GM21529 (cell line): ENCODE data around the gene APLP1.
"Not testable (repeated sequence)": the region's sequence is repeated elsewhere in the genome, so short reads cannot be mapped to it uniquely, and the experiment has no call there.

Source experiments
- ATAC-seq: cut with Tn5 transposase; IDR thresholded peaks from one replicate; pipeline ENCODE4 v1.9.1; 2021; ENCODE audit not compliant: unreplicated experiment

The APLP1 gene

DNA sequence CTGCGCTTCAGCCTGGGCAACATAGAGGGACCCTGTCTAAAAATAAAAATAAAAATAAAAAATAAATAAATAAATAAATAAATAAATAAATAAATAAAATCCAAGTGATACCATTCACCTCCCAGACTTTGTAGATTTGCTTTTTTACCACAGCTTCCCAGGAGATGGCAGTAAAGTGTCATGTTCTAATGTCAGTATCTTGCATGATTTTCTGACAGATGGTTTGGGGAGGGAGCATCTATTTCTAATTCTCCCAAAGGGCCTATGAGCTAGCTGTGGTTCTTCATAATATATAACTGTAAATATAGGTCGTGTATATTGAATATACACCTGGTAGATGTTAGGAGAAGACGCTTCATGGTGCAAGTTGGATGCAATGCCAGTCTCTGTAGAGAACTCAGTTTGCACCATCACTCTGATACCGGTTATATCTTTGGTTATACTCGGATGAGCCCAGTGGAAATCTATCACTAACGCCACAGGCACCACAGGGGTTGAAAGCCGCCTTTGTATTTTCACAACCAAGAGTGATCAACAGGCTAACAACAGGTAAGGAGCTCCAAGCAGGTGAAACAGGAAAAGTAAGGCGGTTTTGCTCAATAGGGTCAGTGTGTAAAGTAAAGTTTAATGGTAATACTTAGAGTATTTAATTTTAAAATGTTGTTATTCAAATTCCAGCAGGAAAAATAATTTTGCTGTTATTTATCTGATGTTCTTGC is 13.9 kb downstream of the APLP1 start:
- no peak for ATAC-seq

DNA sequence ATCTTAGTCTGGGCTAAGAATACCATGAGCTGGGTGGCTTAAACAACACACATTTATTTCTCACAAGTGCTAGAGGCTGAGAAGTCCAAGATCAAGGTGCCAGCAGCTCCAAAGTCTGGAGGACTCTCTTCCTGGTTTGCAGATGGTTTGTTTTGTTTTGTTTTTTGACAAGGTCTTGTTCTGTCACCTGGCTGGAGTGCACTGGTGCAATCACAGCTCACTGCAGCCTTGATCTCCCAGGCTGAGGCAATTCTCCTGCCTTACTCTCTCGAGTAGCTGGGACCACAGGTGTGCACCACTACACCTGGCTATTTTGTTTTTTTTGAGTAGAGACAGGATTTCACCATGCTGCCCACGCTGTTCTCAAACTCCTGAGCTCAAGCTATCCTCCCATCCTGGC is 15.5 kb downstream of the APLP1 start:
- ATAC-seq: no peak

DNA sequence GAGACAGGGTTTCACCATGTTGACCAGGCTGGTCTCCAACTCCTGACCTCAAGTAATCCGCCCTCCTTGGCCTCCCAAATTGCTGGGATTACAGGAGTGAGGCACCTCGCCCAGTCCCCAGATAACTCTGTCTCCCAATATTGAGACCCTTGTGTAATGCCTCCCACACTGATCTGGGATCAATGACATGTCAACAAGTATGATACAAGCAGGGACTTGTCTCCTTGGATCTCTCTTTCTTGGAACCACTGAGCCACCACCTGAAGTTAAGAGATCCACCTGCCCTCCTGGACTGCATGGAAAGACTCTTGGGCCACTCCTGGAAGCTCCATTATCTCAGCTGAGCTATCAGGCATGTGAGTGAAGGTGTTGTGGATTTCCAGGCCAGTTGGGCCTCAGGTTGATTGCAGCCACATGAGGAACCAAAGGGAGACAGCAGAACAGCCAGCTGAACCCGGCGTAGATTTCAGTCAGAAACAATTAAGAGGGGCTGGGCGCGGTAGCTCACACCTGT is 16.9 kb downstream of the APLP1 start:
- ATAC-seq: no peak

DNA sequence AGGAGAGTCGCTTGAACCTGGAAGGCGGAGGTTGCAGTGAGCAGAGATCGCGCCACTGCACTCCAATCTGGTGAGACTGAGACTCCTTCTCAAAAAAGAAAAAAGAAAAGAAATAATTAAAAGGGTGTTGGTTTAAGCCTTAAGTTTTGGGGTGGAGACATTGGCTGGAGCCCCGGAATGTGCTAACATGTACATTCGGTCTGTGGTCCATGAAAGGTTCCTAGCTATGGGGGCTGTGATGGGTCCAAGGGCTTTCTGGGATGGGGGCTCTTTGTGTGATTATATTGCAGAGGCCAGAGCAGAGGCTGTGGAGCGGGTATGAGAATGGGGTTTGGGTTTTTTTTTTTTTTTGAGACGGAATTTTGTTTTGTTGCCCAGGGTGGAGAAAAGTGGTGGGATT is 17.5 kb downstream of the APLP1 start:
- ATAC-seq: no peak

DNA sequence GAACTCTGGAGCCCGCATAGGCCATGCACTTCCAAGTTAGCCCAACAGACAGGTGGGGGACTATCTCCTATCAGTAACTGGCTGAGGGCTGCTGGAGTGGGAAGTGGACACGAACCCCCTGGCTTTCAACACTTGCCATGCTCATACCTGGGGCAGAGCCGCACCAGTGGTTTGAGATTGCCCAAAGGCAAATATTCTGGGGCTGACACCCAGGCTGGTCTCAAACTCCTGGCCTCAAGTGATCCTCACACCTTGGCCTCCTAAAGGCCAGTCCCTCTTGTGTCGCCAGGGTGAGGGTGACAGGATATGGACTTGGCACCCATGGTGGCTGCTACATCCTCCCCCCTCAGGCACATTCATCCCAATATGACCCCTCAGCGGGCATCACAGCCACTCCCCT is 18.8 kb downstream of the APLP1 start:
- ATAC-seq: no peak

DNA sequence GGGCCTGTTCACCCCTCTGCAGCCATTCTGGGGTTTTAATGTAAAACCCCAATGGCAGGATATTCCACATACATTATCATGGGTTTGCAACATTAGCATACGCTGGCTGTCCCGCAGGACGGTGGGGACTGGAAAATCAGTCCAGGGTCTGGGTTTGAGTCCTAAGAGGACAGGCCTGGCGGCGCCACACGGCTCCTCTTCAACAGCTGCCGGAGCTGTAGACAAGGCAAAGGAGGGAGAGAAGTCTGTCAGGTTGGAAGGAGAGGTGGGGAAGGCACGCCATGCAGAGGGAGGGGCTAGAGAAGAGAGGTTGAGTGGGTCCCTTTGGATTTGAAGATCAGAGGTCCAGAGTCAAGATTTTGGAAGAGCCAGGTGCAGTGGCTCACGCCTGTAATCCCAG is 20.0 kb downstream of the APLP1 start:
- no peak for ATAC-seq

DNA sequence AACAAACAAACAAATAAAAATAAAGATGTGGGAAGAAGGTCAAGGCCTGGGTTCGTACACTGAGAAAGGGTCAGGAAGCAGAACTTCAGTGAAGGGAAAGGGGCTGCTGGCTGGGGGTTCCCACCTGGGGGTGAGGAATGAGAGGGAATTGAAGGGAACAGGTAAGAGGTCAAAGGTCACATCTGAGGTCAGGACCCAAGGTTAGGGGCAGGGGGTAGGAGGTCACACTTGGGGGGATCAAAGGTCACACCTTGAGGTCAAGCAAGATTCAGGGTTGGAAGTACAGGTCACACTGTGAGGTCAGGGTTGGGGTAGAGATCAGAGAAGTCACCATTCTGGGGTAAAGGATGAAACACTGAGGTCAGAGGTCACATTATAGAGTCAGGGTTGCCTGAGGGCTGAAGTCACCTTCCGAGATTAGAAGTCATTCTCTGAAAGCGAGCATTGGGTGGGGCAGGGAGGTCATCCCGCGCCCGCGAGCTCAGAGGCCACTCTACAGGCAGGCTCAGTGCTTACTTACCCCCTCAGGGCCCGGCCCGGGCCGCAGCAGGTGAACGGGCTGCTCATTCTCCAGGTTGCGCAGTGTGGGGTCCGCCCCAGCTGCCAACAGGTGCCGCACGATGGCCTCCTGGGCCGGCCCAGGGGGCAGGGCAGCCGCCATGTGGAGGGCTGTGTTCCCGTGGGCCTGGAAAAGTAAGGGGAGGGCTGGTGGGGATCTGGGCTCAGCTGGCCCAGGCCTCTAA is 21.2 kb downstream of the APLP1 start:
- no peak for ATAC-seq

DNA sequence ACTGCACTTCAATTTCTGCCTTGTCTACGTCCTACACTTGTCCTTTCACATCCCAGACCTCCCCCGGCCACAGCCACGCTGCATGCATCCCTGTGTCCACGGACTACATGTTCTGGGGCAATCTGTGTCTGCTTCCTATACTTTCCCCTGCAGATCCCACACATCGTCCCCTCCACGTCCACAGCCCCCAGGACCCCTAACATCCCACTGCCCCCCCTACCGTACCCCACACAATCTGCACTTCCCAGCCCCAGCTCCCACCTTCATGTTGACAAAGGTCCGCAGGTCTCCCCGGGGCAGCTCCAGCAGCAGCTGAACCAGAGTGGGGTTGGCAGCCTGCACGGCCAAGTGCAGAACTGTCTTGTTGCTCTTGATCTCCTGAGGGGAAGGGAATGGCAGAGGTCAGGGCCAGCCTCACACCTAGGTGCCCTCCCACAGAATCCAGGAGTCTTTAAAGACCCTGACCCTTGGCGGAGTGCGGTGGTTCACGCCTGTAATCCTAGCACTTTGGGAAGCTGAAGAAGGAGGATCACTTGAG is 21.8 kb downstream of the APLP1 start:
- no peak for ATAC-seq

DNA sequence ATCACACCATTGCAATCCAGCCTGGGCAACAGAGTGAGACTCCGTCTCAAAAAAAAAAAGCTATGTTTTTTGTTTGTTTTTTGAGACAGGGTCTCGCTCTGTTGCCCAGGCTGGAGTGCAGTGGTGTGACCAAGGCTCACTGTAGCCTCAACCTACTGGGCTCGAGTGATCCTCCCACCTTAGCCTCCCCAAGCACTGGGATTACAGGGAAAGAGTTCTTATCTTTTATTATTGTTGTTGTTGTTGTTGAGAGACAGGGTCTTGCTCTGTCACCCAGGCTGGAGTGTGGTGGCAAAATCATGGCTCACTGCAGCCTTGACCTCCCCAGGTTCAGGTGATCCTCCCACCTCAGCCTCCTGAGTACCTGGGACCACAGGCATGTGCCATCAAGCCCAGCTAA is 23.4 kb downstream of the APLP1 start:
- not testable (repeated sequence) for ATAC-seq

DNA sequence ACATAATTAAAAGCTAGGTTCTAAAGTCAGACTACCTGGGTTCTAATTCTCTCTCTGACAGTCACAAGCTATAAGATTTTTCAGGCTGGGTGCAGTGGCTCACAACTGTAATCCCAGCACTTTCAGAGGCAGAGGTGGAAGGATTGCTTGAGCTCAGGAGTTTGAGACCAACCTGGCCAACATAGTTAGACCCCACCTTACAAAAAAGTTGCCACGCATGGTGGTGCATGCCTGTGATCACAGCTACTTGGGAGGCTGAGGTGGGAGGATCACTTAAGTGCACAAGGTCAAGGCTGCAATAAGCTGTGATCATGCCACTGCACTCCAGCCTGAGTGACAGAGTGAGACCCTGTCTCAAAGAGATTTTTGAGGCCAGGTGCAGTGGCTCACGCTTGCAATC is 26.0 kb downstream of the APLP1 start:
- no peak for ATAC-seq

DNA sequence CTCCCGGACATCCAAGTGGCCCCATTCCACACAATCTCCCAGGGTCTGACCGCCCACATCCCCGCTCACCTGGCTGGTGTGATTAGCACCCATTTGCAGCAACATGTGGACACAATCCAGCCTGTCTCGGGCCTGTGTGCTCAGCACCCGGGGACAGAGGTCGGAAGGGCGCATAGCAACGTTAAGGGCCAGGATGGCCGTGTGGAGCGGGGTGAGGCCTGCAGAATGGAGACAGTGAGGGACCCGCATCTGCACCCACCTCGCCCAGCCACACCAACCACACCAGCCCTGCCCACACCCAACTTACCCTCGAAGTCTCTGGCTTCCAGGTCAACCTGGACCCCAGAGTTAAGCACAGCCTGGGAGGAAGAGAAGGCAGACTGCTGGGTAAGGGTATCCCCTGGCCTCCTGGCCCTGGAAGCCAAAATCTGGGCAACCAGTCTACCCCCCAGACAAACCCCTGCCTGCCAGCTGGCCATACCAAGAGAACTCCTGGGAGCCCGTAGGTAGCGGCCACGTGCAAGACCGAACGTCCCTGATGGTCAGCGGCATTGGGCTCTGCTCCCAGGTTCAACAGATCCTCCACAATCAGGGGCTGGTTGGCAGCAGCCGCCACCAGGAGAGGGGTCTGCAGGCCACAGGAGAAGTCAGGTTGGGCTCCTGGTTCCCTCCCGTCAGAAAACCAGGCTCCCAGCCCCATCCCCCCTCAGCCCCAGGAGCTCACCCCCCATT is 27.7 kb downstream of the APLP1 start:
- no peak for ATAC-seq

DNA sequence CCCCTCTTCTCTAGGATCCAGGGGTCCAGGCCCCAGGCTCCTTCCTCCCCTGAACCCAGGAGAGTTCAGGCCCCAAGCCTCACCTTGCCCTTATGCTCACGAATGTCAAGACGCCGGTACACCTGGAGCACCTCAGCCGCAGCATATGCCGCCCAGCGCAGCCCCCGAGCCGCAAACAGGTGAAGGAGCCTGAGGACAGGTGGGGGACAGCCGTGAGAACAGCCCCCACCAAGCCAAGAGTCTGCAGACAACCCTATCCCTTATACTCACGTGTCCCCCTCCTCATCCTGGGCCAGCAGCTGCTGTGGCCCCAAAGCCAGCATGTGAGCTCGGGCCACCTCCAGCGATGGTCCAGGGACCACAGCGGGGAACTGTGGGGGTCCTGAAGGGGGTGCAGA is 28.3 kb downstream of the APLP1 start:
- no peak for ATAC-seq

DNA sequence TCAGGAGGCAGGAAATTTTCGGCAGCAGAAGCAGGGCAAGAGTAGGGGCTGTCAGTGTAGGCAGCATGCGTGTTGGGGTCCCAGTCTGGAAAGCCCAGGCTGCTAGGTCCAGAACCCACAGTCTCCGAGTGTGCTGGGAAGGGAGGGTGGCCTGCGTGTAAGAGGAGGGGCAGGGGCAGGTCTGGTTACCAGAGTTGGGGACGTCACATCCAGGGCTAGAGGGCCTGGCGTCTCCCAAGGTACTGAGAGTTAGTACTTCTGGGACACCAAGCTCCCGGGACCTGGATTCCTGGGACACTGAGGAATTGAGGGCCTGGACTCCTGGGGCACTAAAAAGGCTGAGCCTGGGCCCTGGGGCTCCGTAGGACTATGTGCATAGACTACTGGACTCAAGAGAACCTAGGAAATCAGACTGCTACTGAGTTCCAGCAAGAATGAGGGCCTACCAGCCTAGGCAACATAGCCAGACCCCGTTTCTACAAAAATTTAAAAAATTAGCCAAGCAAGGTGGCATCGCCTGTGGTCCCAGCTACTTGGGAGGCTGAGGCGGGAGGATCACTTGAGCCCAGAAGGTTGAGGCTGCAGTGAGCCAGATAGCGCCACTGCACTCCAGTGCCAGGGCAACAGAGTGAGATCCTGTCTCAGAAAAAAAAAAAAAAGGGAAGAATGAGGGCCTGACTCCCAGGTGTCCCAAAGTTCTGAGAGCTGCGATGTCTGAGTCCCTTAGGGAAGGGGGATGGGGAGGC is 29.5 kb downstream of the APLP1 start:
- ATAC-seq: no peak

DNA sequence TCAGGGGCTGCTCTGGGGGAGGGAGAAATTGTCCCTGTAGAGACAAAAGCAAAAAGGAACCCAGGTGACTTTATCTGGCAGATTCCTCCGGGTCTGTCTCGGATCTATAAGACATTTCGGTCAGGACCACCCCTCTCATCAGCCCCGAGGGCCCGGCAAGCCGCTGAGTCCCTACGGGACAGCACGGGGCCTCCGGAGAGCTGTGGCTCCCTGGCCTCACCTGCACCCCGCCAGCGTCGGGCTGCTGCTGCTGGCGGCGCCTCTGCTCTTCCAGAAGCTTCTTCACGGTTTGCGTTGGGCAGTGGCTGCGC is 30.1 kb downstream of the APLP1 start:
- ATAC-seq: no peak

DNA sequence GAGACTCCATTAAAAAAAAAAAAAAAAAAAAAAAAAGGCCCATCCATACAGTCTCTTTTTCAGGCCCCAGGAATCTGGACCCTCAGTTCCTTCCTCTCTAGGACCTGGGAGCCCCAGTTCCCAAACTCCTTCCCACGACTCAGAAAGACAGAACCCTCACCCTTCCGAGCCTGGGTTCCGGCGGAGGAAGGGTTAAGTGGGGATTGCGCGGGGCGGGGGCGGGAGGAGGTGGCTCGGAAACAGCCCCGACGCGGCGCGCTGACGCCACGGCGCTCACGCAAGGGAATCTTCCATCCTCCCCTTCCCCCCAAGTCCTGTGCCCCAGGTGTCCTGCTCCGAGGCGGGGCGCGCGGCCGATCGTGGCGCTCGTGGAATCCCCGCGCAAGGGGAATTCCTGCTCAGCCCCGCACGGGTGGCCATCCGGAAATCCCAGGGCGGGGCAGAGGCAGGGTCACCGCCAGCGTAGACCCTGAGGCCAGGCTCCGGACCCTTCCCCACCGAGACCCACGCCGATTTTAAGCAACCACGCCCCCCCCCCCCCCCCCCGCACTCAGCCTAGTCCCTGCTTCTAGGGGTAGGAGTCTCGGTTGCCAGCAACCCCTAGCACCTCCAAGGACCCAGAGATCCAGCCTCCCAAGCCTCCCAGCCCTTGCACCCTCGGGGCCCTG is 31.3 kb downstream of the APLP1 start:
- peak; percentile 34 for ATAC-seq

DNA sequence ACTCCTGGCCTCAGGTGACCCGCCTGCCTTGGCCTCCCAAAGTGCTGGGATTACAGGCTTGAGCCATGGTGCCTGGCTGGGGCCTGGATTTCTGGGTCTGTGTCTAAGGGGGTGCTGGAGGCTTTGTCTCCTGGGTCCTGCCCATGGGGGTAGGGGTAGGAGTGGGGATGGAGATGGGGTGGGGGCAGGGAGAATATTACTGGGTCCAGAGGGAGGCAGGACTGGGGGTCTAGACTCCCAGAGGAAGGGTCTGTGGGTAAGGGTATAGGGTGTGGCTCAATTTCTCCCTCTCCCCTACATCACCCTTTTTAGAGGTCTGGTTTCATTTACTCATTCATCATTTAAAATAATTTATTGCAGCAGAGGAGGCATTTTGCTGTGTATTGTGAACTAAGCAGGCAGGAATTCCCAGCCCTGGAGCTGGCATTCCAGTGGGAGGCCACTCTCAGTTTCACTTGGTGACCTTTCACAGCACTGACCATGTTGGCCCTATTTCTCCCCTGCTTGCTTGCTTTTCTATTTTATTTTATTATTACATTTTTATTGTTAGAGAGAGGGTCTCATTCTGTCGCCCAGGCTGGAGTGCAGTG is 32.8 kb downstream of the APLP1 start:
- no peak for ATAC-seq

DNA sequence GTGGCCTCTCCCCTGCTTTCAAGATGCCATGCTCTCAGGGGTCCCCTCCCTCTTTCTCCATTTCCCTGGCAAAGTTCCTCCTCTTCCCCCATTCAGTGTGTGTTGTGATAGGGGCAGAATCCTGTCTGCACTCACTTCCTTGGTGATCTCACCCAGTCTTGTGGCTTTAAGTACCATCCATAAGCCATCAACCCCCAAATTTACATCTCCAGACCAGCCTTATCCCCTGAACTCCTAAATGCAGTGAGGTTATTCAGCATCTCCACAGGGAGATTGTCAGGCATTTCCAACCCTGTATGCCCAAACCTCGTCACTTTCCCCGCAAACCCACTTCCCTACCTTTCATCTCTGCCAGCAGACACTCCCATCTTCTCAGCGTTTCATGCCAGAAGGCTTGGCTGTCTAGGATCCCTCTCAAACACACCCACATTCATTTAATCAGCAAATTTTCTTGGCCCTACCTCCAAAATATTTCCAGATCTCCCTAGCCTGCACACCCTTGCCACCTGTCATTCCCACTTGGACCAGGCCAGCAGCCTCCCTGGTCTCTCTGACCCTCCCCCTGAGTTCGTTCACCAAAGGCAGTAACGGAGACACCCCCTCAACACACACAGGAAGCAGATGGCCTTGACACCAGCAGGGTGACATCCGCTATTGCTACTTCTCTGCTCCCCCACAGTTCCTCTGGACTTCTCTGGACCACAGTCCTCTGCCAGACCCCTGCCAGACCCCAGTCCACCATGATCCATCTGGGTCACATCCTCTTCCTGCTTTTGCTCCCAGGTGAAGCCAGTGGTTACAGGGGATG is 33.7 kb downstream of the APLP1 start, which contains the start of gene HCST:
Gene HCST (plus strand): TSS at position 676 of the 808 bp plus-strand sequence. CDS start 65 bp downstream, at position 741.
- ATAC-seq: no peak

DNA sequence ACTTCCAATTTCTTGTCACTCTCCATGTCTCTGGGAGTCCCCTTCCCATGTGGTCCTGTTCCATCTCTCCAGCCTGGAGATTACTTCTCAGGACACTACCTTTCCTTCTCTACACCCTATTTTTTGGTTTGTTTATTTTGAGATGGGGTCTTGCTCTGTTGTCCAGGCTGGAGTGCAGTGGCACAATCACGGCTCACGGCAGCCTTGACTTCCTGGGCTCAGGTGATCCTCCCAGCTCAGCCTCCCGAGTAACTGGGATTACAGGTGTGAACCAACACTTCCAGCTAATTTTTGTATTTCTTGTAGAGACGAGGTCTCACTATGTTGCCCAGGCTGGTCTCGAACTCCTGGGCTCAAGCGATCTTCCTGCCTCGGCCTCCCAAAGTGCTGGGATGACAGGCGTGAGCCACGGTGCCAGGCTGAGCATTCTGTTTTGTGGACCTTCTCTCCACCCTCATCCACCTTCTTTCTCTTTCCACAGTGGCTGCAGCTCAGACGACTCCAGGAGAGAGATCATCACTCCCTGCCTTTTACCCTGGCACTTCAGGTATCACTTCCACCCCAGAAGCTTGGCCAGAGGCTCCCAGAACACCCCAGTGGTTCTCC is 34.6 kb downstream of the APLP1 start:
- ATAC-seq: no peak
